GM12878 (cell line): Measurements from ENCODE around the gene SCIMP. TPM values are rescaled to one million over a fixed set of nuclear protein-coding genes. Genes with fewer than 3 reads are reported as not detected.

Source experiments
- ATF3 ChIP-seq: IDR thresholded peaks from 2 replicates; pipeline ENCODE4 v1.6.1; 2011; ENCODE audit warnings: low read depth, mild to moderate bottlenecking, low read length, moderate library complexity, borderline replicate concordance; ENCODE audit errors: extremely low read depth
- BCL3 ChIP-seq: IDR thresholded peaks from 2 replicates; pipeline ENCODE4 v1.6.1; 2011; ENCODE audit warnings: borderline replicate concordance, low read depth, mild to moderate bottlenecking, moderate library complexity, low read length; ENCODE audit not compliant: insufficient read depth, poor library complexity, severe bottlenecking
- CEBPB ChIP-seq, 2 experiments: fragments of 150-350 bp in 1 of 2; IDR thresholded peaks; 2 replicates each; pipeline ENCODE4 v1.6.1; 2012 to 2014; ENCODE audit warnings: low read depth in 2 of 2, low read length in 2 of 2, borderline replicate concordance in 1 of 2, inconsistent platforms in 1 of 2
- CHD2 ChIP-seq: IDR thresholded peaks from 2 replicates; pipeline ENCODE4 v1.6.1; 2011; ENCODE audit warnings: low read depth, low read length, improper control_type of control experiment, borderline replicate concordance
- E2F4 ChIP-seq: IDR thresholded peaks from 2 replicates; pipeline ENCODE4 v1.6.1; 2012; ENCODE audit warnings: low read depth, low read length, improper control_type of control experiment
- ETV6 ChIP-seq, 2 experiments: fragments of 450-650 bp in 1 of 2; IDR thresholded peaks in 1 of 2; conservative IDR thresholded peaks in 1 of 2; 2 replicates each; pipeline ENCODE4 v1.6.1; 2014; ENCODE audit warnings: antibody characterized with exemption in 1 of 2, borderline replicate concordance in 1 of 2, low read depth in 1 of 2, mild to moderate bottlenecking in 1 of 2, moderate library complexity in 1 of 2
- HSF1 ChIP-seq: fragments of 150-350 bp; IDR thresholded peaks from 2 replicates; pipeline ENCODE4 v1.6.1; 2014; ENCODE audit warnings: mild to moderate bottlenecking, low read depth, low read length
- IRF5 ChIP-seq: fragments of 450-650 bp; IDR thresholded peaks from 2 replicates; pipeline ENCODE4 v1.6.1; 2017; ENCODE audit warnings: borderline replicate concordance
- JUNB ChIP-seq: IDR thresholded peaks from 2 replicates; pipeline ENCODE4 v1.6.1; 2016; ENCODE audit warnings: antibody characterized with exemption, mild to moderate bottlenecking
- KLF5 ChIP-seq: fragments of 450-650 bp; IDR thresholded peaks from 2 replicates; pipeline ENCODE4 v1.6.1; 2014; ENCODE audit warnings: mild to moderate bottlenecking; ENCODE audit not compliant: partially characterized antibody
- MEF2A ChIP-seq: IDR thresholded peaks from 2 replicates; pipeline ENCODE4 v1.6.1; 2011; ENCODE audit warnings: low read depth, mild to moderate bottlenecking, low read length, moderate library complexity; ENCODE audit not compliant: insufficient read depth
- MTA3 ChIP-seq: IDR thresholded peaks from 2 replicates; pipeline ENCODE4 v1.6.1; 2012; ENCODE audit warnings: low read length, inconsistent platforms, borderline replicate concordance
- NR2F1 ChIP-seq: fragments of 450-650 bp; conservative IDR thresholded peaks from 2 replicates; pipeline ENCODE4 v1.6.1; 2017; ENCODE audit warnings: mild to moderate bottlenecking
- POLR2A ChIP-seq: IDR thresholded peaks from 2 replicates; pipeline ENCODE4 v1.6.1; 2011; ENCODE audit warnings: low read depth, mild to moderate bottlenecking, low read length
- RAD51 ChIP-seq: fragments of 450-650 bp; IDR thresholded peaks from 2 replicates; pipeline ENCODE4 v1.6.1; 2016; ENCODE audit warnings: moderate library complexity, mild to moderate bottlenecking, inconsistent platforms
- SIX5 ChIP-seq: IDR thresholded peaks from 2 replicates; pipeline ENCODE4 v1.6.1; 2011; ENCODE audit warnings: mild to moderate bottlenecking, low read depth, low read length, moderate library complexity; ENCODE audit not compliant: severe bottlenecking
- SUZ12 ChIP-seq: fragments of 200-600 bp; sonication (generic); IDR thresholded peaks from one replicate; pipeline ENCODE4 v1.6.1; 2018; ENCODE audit warnings: antibody characterized with exemption, mild to moderate bottlenecking; ENCODE audit not compliant: unreplicated experiment
- TARDBP ChIP-seq: IDR thresholded peaks from 2 replicates; pipeline ENCODE4 v1.6.1; 2016; ENCODE audit warnings: borderline replicate concordance
- ZBED1 ChIP-seq: IDR thresholded peaks from 2 replicates; pipeline ENCODE4 v1.6.1; 2016; ENCODE audit warnings: borderline replicate concordance
- ZBTB11 ChIP-seq: fragments of 450-650 bp; formaldehyde crosslinking; IDR thresholded peaks from 2 replicates; pipeline ENCODE4 v1.5.0; 2022; ENCODE audit warnings: mild to moderate bottlenecking, missing genetic modification characterization
- ZNF622 ChIP-seq: fragments of 450-650 bp; IDR thresholded peaks from 2 replicates; pipeline ENCODE4 v1.6.1; 2017; ENCODE audit warnings: mild to moderate bottlenecking, inconsistent platforms
- polyA plus RNA-seq, 11 experiments: library from polyadenylated mRNA; depleted of rRNA in 4 of 11; unstranded in 6 of 11; stranded (reverse) in 5 of 11; fragments of >200 nt; fragmentation: Nextera tagmentation in 4 of 11; fragmentation: Illumina TruSeq in 1 of 11; extraction: Ambion mirVana in 4 of 11; extraction: Trizol in 1 of 11; gene quantifications; 1 replicate in 1 of 11; 2 replicates in 10 of 11; pipeline versions ENCODE4 v1.2.1 to v1.2.3, GENCODE V29; 2011 to 2016; ENCODE audit warnings: inconsistent platforms in 2 of 11, missing spikeins in 2 of 11, low read depth in 1 of 11
- total RNA-seq, 4 experiments: library from RNA; depleted of rRNA in 3 of 4; stranded (reverse); fragments of >200 nt in 3 of 4; fragmentation: Illumina TruSeq in 1 of 4; extraction: Trizol in 1 of 4; gene quantifications; 2 replicates each; pipeline versions ENCODE4 v1.2.1 to v1.2.3, GENCODE V29; 2013 to 2021

SCIMP gene
- total and polyA plus RNA-seq, 10 of the 15 experiments (the other 5 are each of a cell fraction or from before 2014, with no cell fraction given), result 56.7 to 151 (median 95.0) TPM

GRCh38 chr17:5200360-5200759 lies 34.3 kb downstream of the SCIMP start (continued):
- TF ChIP-seq ZBTB11 (no peak), HSF1 (no peak), E2F4 (no peak), JUNB (no peak), IRF5 (no peak), ZBED1 (no peak), BCL3 (peak; percentile 72), MTA3 (no peak), SIX5 (no peak), SUZ12 (no peak), CEBPB (IDR thresholded peaks at IDR 0.05; ENCODE audit: borderline replicate concordance in 1 of 2, low read depth in 2 of 2, low read length in 2 of 2) (peak in 1 of 2 experiments; percentile 55; a peak in 1 of 4 replicates), RAD51 (no peak), ATF3 (no peak), POLR2A (no peak), KLF5 (no peak), ZNF622 (no peak), TARDBP (no peak), ETV6 (conservative IDR thresholded peaks at IDR 0.05 in 1 of 2, IDR thresholded peaks at IDR 0.05 in 1 of 2; ENCODE audit: borderline replicate concordance in 1 of 2, low read depth in 1 of 2) (no peak), NR2F1 (no peak), CHD2 (no peak), MEF2A (peak; percentile 92)
